ENCODE data around the gene ALKBH3.

ALKBH3 gene

DNA sequence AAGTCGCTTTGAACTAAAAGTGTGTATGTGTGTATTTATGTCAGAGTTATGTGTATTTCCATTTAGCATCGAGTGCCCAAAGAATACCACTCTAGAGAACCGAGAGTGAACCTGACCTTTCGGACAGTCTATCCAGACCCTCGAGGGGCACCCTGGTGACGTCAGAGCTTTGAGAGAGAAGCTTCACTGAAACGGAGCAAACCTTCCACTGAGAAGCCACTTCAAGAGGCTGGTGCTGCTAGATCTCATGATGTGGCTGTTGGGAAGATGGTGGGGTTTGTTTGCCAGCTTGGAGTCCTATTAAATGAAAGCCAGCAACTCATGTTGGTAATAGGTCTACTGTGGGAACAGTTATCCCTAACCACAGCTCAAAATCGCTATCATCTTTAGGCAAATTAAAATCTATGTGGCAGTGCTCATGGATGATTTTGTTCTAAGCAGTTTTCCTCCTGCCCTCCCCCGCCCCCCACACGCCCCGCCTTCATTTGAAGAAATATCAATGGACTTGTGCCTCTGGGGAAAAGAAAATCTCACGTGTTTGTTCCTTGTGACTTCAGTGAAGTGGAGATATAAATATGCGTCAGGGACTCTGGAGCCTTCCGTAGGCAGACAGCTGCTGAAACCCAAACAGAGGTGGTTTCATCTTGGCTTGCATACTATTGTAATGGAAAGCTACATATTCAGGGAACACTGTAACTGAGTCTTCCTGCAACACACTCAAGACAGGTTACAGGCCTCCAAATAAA, 39.4 kb downstream of the ALKBH3 start:
- no peaks in the 10 kb centered on the region for H3K27me3 ChIP-seq (ENCODE audit: insufficient read depth, low read length)
- peaks cover 22% of the 10 kb centered on the region for H3K4me1 ChIP-seq (ENCODE audit: insufficient read depth, low read length)
- no peak overlapping the region for H2AFZ ChIP-seq (ENCODE audit: low read depth, low read length)
- H3K4me3 ChIP-seq (ENCODE audit: low read length) = no peak overlapping the region
- peaks cover 27% of the 10 kb centered on the region for H3K36me3 ChIP-seq (ENCODE audit: insufficient read depth, low read length)
- H3K9me3 ChIP-seq (ENCODE audit: low read length) = no peaks in the 10 kb centered on the region

- peaks cover 27% of the 10 kb centered on the region for H3K36me3 ChIP-seq (ENCODE audit: insufficient read depth, low read length)
- no peak overlapping the region for H2AFZ ChIP-seq (ENCODE audit: low read depth, low read length)
- H3K4me3 ChIP-seq (ENCODE audit: low read length) = no peak overlapping the region
- no peaks in the 10 kb centered on the region for H3K27me3 ChIP-seq (ENCODE audit: insufficient read depth, low read length)
- peaks cover 22% of the 10 kb centered on the region for H3K4me1 ChIP-seq (ENCODE audit: insufficient read depth, low read length)
- no peaks in the 10 kb centered on the region for H3K9me3 ChIP-seq (ENCODE audit: low read length)
These were observed 40.2 kb downstream of the ALKBH3 start for GRCh38 chr11:43920598-43921419.

- Histone ChIP-seq H3K27me3 (ENCODE audit: insufficient read depth, low read length) (no peaks in the 10 kb centered on the region), H2AFZ (ENCODE audit: low read depth, low read length) (no peak overlapping the region), H3K36me3 (ENCODE audit: insufficient read depth, low read length) (peaks cover 27% of the 10 kb centered on the region), H3K4me3 (ENCODE audit: low read length) (no peak overlapping the region), H3K9me3 (ENCODE audit: low read length) (no peaks in the 10 kb centered on the region), H3K4me1 (ENCODE audit: insufficient read depth, low read length) (peaks cover 25% of the 10 kb centered on the region)
These were observed 41.1 kb downstream of the ALKBH3 start for GRCh38 chr11:43921561-43922294.

GRCh38 chr11:43922295-43922648, 41.6 kb downstream of the ALKBH3 start:
- Histone ChIP-seq H3K36me3 (ENCODE audit: insufficient read depth, low read length) (peaks cover 27% of the 10 kb centered on the region), H3K27me3 (ENCODE audit: insufficient read depth, low read length) (no peaks in the 10 kb centered on the region), H3K4me1 (ENCODE audit: insufficient read depth, low read length) (peaks cover 25% of the 10 kb centered on the region), H3K9me3 (ENCODE audit: low read length) (no peaks in the 10 kb centered on the region), H2AFZ (ENCODE audit: low read depth, low read length) (no peak overlapping the region), H3K4me3 (ENCODE audit: low read length) (no peak overlapping the region)

DNA sequence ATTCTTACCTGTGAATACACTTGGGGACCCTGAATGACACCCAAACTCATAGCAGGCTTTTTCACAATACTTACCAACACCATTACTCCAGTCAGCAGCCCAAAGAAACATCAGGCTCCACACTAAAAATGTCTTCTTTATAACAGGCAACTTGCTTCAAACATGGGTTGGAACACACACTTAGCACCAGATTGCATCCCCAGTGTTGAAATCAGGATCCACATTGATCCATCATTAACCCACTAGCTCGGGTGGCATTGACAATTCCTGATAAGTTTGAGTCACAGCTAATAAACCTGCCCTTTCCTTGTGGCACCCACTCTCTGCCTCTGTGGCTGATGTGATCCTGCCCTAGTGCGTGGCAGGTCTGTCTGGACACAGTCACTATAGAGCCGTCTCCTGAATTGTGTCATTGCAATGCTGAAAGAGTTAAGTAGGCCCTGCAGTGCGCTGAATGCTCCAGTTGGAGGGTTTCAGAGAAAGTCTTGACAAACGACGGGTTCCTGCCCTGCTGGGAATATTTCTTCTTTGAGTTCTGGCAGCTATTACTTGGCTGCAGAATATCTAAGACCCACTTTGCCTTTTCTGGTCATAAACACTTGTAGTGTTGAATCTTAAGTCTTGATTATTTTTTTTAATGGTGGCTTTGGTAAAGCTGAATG, 42.2 kb downstream of the ALKBH3 start:
- peaks cover 25% of the 10 kb centered on the region for H3K4me1 ChIP-seq (ENCODE audit: insufficient read depth, low read length)

GRCh38 chr11:43923406-43924111, 42.9 kb downstream of the ALKBH3 start:
- no peak overlapping the region for H2AFZ ChIP-seq (ENCODE audit: low read depth, low read length)
- H3K36me3 ChIP-seq (ENCODE audit: insufficient read depth, low read length) = peaks cover 24% of the 10 kb centered on the region
- H3K4me1 ChIP-seq (ENCODE audit: insufficient read depth, low read length) = peaks cover 25% of the 10 kb centered on the region
- no peak overlapping the region for H3K4me3 ChIP-seq (ENCODE audit: low read length)
- H3K9me3 ChIP-seq (ENCODE audit: low read length) = no peaks in the 10 kb centered on the region
- no peaks in the 10 kb centered on the region for H3K27me3 ChIP-seq (ENCODE audit: insufficient read depth, low read length)

More for the DNA sequence above, 42.2 kb downstream of the ALKBH3 start:
- Histone ChIP-seq H3K36me3 (ENCODE audit: insufficient read depth, low read length) (peaks cover 27% of the 10 kb centered on the region), H3K9me3 (ENCODE audit: low read length) (no peaks in the 10 kb centered on the region), H3K4me3 (ENCODE audit: low read length) (no peak overlapping the region), H3K27me3 (ENCODE audit: insufficient read depth, low read length) (no peaks in the 10 kb centered on the region), H2AFZ (ENCODE audit: low read depth, low read length) (no peak overlapping the region)

DNA sequence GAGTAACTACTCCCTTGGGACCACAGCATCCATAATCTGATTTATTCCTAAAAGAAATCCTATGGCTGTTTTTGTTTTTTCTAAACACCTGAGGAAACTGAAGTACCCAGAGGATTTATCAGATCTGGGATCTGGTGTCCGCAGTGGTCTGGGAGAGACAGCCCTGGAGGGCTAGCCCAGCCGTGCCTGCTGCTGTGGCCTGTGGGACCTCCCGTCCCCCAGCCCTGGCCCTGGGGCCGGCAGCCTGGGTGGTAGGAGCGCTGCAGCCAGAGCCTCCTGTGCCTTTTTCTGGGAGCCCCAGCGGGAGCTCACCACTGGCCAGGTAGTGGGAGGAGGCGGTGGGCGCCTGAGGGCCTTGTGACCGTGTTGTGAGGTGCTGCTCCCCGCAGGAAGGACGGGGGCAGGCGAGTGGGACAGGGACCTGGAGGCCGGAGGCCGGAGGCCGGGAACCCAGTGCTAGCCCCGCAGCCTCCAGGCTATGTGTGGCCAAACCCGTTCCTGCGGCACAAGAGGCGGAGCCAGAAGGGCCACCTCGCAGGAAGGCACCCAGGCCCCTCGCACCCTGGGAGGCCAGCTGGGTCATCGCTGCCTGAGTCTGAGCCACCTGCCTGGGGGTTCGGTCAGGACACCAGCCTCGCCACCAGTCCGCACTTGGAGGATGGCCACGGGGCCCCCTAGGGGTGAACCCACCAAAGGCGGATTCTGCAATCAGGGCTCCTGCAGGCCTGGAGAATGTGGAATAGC, 43.7 kb downstream of the ALKBH3 start:
- Histone ChIP-seq H3K36me3 (ENCODE audit: insufficient read depth, low read length) (peaks cover 18% of the 10 kb centered on the region), H3K9me3 (ENCODE audit: low read length) (no peaks in the 10 kb centered on the region), H2AFZ (ENCODE audit: low read depth, low read length) (no peak overlapping the region), H3K4me1 (ENCODE audit: insufficient read depth, low read length) (peaks cover 25% of the 10 kb centered on the region), H3K4me3 (ENCODE audit: low read length) (no peak overlapping the region), H3K27me3 (ENCODE audit: insufficient read depth, low read length) (no peaks in the 10 kb centered on the region)

DNA sequence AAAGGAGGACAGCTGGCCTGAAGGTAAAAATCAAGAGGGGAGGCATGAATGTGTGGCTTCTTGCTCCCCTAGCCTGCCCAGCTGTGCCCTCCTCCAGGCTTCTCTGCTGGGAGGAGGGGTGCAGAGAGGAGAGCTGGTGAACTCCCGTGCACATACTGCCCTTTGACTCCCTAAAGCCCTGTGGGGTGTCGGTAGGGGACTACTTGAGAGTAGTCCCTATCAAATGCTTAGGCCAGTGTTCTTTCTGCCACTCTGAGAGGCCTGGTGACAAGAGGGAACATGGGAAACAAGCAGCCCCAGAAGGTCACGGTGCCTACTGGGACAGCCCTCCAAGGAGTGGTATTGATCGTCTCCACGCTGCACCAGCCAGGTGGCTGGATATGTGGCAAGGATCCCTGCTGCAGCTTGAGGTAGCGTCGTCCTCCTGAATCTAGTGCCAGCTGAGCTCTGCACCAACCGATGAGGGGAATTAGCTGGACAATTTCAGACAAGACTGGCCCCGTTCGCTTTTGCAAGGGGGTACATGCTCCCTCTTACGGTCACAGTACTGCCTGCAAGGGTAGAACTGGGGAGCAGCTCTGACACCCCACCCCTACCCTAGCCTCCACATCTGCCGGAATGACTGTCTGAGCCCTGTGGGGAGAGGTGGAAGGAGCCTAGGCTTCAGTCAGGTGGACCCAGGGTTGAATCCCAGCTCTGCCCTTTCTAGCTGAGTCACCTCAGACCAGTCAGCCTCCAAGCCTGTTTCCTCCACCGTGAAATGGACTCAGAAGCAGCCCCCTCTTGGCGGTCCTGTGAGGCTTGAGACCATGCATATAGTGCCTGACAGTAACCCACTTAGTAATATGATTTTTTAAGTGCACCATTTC, 44.7 kb downstream of the ALKBH3 start:
- H3K4me1 ChIP-seq (ENCODE audit: insufficient read depth, low read length) = peaks cover 25% of the 10 kb centered on the region
- no peaks in the 10 kb centered on the region for H3K9me3 ChIP-seq (ENCODE audit: low read length)
- H3K4me3 ChIP-seq (ENCODE audit: low read length) = no peak overlapping the region
- no peaks in the 10 kb centered on the region for H3K27me3 ChIP-seq (ENCODE audit: insufficient read depth, low read length)
- peaks cover 8% of the 10 kb centered on the region for H3K36me3 ChIP-seq (ENCODE audit: insufficient read depth, low read length)
- H2AFZ ChIP-seq (ENCODE audit: low read depth, low read length) = no peak overlapping the region

DNA sequence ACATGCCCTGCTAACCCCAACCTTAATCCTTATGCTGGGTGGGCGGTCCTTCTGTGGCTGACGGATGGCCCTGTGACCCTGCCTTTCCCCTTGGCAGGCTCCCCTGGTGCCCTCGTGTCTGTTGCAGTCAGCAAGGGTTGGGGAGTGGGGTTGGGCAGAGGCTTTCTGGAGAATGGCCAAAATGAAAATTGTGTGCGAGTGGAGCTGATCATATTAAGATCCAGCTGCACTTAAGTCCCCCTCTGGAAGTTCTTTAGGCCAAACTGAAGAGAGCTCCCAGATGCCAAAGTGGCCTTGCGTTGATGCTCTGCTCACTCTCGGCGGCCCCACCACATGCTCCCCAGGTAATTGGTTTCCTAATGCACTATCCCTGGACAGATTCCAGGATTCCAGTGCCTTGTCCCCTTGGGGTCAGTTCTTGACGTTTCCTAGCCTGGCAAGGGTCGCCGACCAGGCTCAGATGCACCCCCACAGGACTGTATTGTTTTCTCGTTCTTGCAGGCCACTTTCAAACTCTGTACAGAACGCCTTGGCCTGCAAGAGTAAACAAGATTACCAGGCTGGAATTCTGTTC, 45.4 kb downstream of the ALKBH3 start:
- H2AFZ ChIP-seq (ENCODE audit: low read depth, low read length) = no peak overlapping the region
- H3K9me3 ChIP-seq (ENCODE audit: low read length) = no peaks in the 10 kb centered on the region
- H3K4me3 ChIP-seq (ENCODE audit: low read length) = no peak overlapping the region
- no peaks in the 10 kb centered on the region for H3K27me3 ChIP-seq (ENCODE audit: insufficient read depth, low read length)
- H3K36me3 ChIP-seq (ENCODE audit: insufficient read depth, low read length) = peaks cover 1% of the 10 kb centered on the region
- H3K4me1 ChIP-seq (ENCODE audit: insufficient read depth, low read length) = peaks cover 26% of the 10 kb centered on the region

- H3K4me3 ChIP-seq (ENCODE audit: low read length) = no peak overlapping the region
- H3K27me3 ChIP-seq (ENCODE audit: insufficient read depth, low read length) = no peaks in the 10 kb centered on the region
- H3K9me3 ChIP-seq (ENCODE audit: low read length) = no peaks in the 10 kb centered on the region
- peaks cover 26% of the 10 kb centered on the region for H3K4me1 ChIP-seq (ENCODE audit: insufficient read depth, low read length)
- no peak overlapping the region for H2AFZ ChIP-seq (ENCODE audit: low read depth, low read length)
- H3K36me3 ChIP-seq (ENCODE audit: insufficient read depth, low read length) = no peaks in the 10 kb centered on the region
These were observed 46.4 kb downstream of the ALKBH3 start for GRCh38 chr11:43927070-43927469.
